Islet precursor cell (in vitro differentiated cells): ENCODE results near the gene LRRN3.

ENCODE experiments used
- DNase-seq: peaks from one replicate; pipeline ENCODE4 v3.0.0-alpha.2; 2018

LRRN3 gene

GRCh38 chr7:111090846-111091245 is at the start of gene LRRN3:
Gene LRRN3 (plus strand): TSS chr7:111091127. CDS start chr7:111122773, 31,646 bp downstream.
- DNase-seq: peak; percentile 52

DNA sequence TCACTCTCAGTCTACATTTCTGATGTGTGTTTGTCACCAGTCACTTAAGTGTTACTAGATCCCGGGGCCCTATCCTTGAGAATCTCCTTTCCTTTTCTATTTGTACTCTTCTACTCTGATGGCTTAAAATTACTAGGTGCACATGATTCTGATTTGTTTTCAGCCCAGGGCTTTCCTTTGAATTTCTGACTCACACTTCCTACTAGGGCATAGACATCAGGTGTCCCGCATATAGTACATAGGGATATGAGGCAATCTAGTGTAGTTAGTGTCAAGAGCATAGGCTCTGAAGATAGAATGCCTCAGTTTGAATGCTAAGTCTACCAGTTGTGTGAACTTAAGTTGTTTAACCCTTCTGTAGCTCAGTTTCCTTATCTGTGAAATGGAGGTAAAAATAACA is 49.4 kb upstream of the LRRN3 start:
- no peak for DNase-seq

DNA sequence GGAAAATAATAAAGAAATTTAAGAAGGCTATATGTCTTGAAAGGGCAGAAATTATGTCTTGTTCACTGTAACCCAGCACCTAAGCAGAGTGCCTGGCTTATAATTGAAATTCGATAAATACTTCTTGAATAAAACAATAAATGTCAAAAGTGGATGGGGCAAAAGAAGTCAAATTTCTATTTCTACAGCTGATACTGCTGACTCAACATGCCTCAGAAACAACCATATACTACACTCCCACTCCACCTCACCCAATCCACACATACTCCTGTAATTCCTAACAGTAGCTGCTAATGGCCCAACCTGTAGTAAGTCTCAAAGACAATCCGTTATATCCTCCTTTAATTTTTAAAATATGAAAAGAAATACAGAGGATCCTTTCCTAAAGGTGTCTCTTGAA is 48.1 kb upstream of the LRRN3 start:
- no peak for DNase-seq

DNA sequence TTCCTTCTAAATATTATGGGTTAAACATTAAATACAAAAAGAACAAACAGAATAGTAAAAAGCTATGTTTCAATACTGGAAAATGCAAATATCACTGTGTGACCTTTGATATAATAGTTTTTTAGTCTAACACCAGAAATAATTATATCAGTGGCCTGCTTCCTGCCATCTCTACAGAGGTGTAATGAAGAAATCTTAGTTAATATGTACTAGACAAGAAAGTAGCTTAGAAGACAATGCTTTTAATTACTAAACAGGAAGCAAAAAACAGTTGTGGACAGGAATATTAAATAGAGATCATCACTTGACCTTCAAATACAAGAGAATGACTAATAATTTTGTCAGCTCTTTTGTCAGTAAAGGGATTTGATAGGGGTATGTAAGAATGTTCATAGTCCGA is 47.4 kb upstream of the LRRN3 start:
- no peak for DNase-seq

GRCh38 chr7:111045449-111045848 is 45.5 kb upstream of the LRRN3 start:
- DNase-seq: no peak

- DNase-seq: no peak
Measured at GRCh38 chr7:111047595-111047994, 43.3 kb upstream of the LRRN3 start.

- DNase-seq: no peak
Measured at GRCh38 chr7:111049971-111050680, 40.8 kb upstream of the LRRN3 start.

DNA sequence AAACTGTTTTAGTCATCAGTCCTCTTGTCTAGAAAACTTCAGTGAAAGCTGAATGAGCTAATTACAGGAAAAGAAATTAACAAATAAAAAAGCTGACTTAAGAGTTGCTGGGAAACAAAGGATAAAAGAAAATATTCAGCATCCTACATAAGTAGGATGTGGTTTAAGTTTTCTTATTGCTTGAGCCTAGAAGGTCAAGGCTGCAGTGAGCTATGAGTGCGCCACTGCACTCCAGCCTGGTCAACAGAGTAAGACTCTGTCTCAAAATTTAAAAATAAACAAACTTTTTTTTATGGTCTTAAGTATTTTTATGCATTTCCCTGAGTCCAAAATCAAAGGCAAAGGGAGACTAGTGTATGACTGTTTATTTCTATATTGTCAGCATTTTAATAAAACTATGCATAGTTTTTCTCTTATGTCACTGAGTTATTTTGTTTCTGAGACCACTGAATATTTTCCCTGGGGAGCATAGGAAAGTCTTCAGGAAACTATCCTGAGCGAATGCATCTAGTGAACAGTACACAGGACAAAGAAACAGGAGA is 40.0 kb upstream of the LRRN3 start:
- no peak for DNase-seq

- no peak for DNase-seq
Measured at GRCh38 chr7:111051832-111052231, 39.1 kb upstream of the LRRN3 start.

DNA sequence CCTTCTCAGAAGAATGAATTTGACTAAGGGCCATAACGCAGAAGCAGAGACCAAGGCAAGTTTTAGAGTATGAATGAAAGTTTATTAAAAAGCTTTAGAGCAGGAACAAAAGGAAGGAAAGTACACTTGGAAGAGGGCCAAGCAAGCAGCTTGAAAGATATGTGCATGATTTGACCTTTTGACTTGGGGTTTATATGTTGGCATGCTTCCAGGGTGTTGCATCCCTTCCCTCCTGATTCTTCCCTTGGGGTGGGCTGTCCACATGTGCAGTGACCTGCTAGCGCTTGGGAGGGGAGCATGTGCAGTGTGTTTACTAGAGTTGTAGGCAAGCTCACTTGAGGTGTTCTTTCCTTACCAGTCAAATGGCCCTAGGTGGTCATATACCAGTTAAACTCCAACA is 37.9 kb upstream of the LRRN3 start:
- DNase-seq: no peak

DNA sequence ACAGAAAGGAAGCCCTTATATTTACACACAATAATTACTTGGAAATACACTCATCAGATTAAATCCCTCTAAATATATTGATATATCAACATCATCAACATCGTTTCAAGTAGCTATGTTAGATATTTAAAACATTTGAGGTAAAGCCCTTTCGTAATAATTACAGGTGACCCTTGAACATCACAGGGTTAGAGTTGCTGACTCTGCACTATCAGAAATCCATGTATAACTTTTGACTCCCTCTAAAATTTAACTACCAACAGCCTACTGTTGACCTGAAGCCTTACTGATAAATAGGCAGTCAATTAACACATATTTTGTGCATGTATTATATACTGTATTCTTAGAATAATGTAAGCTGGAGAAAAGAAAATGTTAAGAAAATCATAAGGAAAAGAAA is 34.6 kb upstream of the LRRN3 start:
- no peak for DNase-seq

- DNase-seq: no peak
Measured at GRCh38 chr7:111057066-111057465, 33.9 kb upstream of the LRRN3 start.

DNA sequence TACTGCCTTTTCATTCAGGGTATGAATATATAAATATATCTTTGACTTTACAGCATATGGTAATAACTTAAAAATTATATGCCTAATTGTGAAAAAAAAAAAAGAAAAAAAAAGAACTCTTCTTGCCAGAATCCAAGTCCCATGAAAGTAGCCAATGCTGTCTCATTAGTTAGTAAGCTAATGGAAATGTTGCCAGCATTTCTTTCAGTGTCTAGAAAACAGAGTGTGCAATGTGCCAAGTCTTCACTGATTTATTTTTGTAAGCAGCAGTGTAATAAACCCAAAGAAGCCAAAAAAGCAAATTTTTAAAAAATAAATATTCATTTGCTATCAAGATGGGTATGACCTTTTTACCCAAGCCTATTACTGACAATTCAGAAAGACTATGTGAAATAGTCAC is 31.1 kb upstream of the LRRN3 start:
- no peak for DNase-seq

DNA sequence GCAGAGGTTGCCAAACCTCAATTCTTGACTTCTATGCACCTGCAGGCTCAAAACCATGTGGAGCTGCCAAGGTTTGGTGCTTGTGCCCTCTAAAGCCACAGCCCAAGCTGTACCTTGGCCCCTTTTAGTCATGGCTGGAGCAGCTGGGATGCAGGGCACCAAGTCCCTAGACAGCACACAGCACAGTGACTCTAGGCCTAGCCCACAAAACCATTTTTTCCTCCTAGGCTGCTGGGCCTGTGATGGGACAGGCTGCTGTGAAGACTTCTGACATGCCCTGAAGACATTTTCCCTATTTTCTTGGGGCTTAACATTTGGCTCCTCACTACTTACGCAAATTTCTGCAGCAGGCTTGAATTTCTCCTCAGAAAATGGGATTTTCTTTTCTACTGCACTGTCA is 27.8 kb upstream of the LRRN3 start:
- no peak for DNase-seq

DNA sequence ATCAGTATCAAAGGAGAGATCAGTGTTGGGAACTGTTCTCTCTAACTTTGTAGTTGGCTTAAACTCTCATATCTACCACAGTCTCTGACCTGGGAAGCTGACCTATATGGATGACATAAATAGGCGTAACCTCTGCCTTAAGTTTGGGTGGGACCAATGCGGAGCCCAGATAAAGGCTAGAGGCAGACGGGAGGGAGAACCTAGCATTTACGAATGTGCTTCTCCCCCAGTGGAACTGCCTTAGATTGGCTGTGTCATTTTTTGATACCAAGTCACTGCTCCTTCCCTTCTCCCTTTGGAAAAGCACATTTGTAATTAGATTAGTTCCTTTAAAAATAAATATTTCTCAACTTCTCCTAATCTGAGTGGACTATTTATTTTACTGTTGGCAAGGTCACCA is 23.7 kb upstream of the LRRN3 start:
- no peak for DNase-seq

DNA sequence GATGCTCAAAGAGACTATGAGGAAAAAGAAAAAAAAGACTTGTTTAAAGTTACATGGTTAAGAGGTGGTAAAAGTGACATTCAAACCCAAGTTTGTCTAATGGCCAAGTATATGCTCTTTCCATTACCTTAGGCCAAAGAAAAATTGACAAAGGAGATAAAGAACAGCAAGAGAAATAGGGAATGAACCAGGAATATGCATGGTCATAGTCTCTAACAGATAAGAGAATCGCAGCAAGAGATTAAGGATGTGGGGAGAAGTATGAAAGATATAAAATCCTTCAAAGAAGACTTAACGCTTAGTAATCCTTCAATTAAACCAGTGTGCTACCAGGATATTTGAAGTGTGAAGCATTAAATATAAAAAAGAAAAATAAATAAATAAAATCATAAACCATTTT is 23.2 kb upstream of the LRRN3 start:
- DNase-seq: no peak

DNA sequence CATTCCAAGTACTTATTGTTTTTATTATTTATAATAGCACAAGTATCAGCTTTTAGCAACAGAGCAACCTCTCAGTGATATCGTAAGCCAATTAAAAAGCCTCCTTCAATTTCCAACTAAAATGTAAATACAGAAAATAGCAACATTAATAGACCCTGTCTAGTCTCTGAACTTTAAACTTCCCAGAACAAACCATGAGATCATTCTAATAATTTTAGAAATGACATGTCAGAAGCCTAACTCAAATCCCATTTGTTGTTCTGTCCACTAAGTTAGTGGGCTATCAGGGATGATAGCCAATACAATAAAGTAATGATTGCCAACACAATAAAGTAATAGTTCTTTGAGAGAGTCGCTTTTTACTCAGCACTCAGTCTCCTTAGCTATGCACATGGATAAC is 22.3 kb upstream of the LRRN3 start:
- DNase-seq: no peak

GRCh38 chr7:111071556-111071955 is 19.4 kb upstream of the LRRN3 start:
- no peak for DNase-seq

GRCh38 chr7:111072658-111073057 is 18.3 kb upstream of the LRRN3 start:
- DNase-seq: peak; percentile 62

- no peak for DNase-seq
Measured at GRCh38 chr7:111074071-111074747, 16.7 kb upstream of the LRRN3 start.

DNA sequence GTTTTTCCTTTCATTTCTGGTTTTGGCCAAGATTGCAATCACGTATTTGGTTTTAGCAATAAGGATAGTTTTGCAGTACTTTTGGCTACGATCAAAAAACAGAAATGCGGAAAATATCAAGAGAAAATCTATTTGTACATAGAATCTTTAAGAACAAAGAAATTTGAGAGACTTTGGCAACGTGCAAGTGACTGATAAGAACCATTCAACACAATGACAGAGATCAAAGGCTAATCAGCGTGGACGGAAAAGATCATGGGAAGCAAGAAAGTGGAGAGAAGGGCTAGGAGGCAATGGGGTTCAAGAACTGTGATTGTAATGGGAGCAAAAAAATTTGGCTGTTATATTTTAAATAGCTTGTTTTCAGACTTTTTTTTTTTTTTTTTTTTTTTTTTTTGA is 16.2 kb upstream of the LRRN3 start:
- DNase-seq: no peak

DNA sequence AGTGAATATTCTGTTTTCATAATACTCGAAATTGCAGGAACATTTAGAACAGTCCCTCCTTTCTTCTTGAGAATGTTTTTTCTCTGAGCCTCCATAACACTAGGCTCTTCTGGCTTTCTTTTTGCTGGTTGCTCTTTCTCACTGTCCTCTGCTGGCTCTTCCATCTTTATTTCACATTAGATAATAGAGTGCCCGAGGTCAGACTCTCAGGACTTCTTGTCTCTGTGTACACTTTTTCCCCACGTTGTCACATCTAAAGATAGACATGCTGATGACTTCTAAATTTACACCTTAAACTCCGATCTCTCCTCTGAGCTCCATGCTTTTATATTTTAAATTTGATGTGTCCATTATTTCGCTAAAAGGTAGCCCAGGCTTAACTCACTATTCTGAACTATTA is 15.4 kb upstream of the LRRN3 start:
- DNase-seq: no peak

DNA sequence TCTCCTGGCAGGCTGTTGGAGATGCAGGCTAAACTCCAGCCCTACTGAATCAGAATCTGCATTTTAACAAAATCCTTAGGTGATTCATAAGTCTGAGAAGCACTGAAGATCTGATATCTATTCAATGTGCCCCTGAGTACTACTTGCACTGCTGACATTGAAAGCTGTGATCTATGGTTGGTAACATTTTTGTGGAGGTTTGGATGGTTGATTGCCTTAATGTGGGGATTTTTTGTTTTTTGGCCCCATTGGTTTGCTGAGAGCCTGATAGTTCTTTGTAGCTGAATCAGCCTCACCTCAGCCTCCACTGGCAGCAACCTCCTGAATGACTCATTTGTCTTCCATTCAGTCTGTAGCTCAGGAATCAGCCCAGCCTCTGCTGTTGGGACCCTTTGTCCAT is 14.7 kb upstream of the LRRN3 start:
- peak; percentile 68 for DNase-seq

GRCh38 chr7:111077001-111077400 is 13.9 kb upstream of the LRRN3 start:
- no peak for DNase-seq
